ENCODE measurements around the gene DCBLD1.

DCBLD1 gene

DNA sequence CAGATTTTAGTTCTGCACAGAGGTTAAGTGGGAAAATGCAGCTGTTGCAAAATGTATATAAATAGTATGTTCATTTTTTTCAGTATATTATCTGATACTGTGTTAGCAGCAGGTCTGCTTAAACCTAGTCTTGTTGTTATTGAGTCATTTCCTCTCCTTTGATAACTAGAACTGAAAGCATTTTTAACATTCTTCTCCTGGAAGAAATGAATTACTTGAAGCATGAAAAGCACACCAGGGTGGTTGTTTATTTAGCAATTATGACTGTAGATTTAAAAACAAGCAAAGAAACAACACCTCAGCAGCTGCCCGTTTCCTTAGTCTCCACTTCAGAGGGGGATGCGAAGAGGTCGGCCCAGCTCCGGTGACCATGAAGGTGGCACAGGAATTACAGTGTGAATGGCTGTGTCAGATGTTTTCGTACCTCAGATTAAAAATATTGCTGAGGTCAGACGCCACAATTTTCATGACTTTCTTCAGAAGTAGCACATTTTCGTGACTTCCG, 66.4 kb downstream of the DCBLD1 start:
- ChIA-PET POLR2A (interaction anchor here (1.3 kb wide), 2 partner anchors 12 to 53 kb away, joined by 4 to 5 read pairs; partner anchors contain the start of gene GOPC), CTCF (interaction anchor here (0.6 to 4.1 kb wide), 8 partner anchors 11 to 144 kb away, joined by 3 to 45 read pairs (median 3); no protein-coding TSS in a partner anchor)
- Histone ChIP-seq H3K4me3 (ENCODE audit: low read depth, low read length) (no peak overlapping the region), H3K36me3 (ENCODE audit: control insufficient read depth in 2 of 2, insufficient read depth in 1 of 2, low read length in 2 of 2) (peaks cover 0 to 45% of the 10 kb centered on the region in 2 experiments; a peak in 1 of 3 replicates), H3K4me1 (ENCODE audit: control insufficient read depth, insufficient read depth, low read length) (peaks cover 4% of the 10 kb centered on the region; the same call in 1 of the 2 replicates), H3K27ac (ENCODE audit: extremely low read depth, low read depth, low read length) (no peak overlapping the region), H3K9me3 (ENCODE audit: control insufficient read depth, insufficient read depth, low read depth, low read length) (no peaks in the 10 kb centered on the region)
- TF ChIP-seq ZNF350 (tag by site-specific recombination; IDR thresholded peaks at IDR 0.05) (no peak), MZF1 (tag by site-specific recombination; IDR thresholded peaks at IDR 0.05; ENCODE audit: borderline replicate concordance) (no peak), ZNF24 (tag by site-specific recombination; IDR thresholded peaks at IDR 0.05) (peak; percentile 83), BCL11B (tag by site-specific recombination; IDR thresholded peaks at IDR 0.05; ENCODE audit: low read depth) (no peak), YY2 (tag by site-specific recombination; IDR thresholded peaks at IDR 0.05) (no peak), ZNF561 (tag by site-specific recombination; IDR thresholded peaks at IDR 0.05; ENCODE audit: borderline replicate concordance) (no peak), ZNF558 (tag by site-specific recombination; IDR thresholded peaks at IDR 0.05) (no peak), GLIS1 (tag by site-specific recombination; IDR thresholded peaks at IDR 0.05) (peak; percentile 9; the same call in 1 of the 2 replicates), TCF7L2 (IDR thresholded peaks at IDR 0.05; ENCODE audit: borderline replicate concordance, low read depth, low read length) (peak; percentile 34; the same call in 1 of the 2 replicates), ZNF529 (tag by site-specific recombination; IDR thresholded peaks at IDR 0.05; ENCODE audit: insufficient replicate concordance) (no peak), OSR2 (tag by site-specific recombination; IDR thresholded peaks at IDR 0.05) (peak; percentile 27; the same call in 1 of the 2 replicates), ZNF629 (tag by site-specific recombination; IDR thresholded peaks at IDR 0.05) (no peak), ZNF707 (tag by site-specific recombination; IDR thresholded peaks at IDR 0.05) (no peak), ZNF302 (tag by site-specific recombination; IDR thresholded peaks at IDR 0.05; ENCODE audit: low read depth) (no peak), ZNF521 (tag by site-specific recombination; IDR thresholded peaks at IDR 0.05) (no peak), ZNF596 (tag by site-specific recombination; IDR thresholded peaks at IDR 0.05) (no peak), ZFHX2 (tag by site-specific recombination; conservative IDR thresholded peaks at IDR 0.05) (no peak)
- TF ChIP-seq, protein P1, sequence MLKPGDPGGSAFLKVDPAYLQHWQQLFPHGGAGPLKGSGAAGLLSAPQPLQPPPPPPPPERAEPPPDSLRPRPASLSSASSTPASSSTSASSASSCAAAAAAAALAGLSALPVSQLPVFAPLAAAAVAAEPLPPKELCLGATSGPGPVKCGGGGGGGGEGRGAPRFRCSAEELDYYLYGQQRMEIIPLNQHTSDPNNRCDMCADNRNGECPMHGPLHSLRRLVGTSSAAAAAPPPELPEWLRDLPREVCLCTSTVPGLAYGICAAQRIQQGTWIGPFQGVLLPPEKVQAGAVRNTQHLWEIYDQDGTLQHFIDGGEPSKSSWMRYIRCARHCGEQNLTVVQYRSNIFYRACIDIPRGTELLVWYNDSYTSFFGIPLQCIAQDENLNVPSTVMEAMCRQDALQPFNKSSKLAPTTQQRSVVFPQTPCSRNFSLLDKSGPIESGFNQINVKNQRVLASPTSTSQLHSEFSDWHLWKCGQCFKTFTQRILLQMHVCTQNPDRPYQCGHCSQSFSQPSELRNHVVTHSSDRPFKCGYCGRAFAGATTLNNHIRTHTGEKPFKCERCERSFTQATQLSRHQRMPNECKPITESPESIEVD (tag by site-specific recombination; IDR thresholded peaks at IDR 0.05), result peak; percentile 78
- TF ChIP-seq, protein P2, sequence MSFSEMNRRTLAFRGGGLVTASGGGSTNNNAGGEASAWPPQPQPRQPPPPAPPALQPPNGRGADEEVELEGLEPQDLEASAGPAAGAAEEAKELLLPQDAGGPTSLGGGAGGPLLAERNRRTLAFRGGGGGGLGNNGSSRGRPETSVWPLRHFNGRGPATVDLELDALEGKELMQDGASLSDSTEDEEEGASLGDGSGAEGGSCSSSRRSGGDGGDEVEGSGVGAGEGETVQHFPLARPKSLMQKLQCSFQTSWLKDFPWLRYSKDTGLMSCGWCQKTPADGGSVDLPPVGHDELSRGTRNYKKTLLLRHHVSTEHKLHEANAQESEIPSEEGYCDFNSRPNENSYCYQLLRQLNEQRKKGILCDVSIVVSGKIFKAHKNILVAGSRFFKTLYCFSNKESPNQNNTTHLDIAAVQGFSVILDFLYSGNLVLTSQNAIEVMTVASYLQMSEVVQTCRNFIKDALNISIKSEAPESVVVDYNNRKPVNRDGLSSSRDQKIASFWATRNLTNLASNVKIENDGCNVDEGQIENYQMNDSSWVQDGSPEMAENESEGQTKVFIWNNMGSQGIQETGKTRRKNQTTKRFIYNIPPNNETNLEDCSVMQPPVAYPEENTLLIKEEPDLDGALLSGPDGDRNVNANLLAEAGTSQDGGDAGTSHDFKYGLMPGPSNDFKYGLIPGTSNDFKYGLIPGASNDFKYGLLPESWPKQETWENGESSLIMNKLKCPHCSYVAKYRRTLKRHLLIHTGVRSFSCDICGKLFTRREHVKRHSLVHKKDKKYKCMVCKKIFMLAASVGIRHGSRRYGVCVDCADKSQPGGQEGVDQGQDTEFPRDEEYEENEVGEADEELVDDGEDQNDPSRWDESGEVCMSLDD (tag by site-specific recombination; IDR thresholded peaks at IDR 0.05), result no peak
- TF ChIP-seq, protein P3, sequence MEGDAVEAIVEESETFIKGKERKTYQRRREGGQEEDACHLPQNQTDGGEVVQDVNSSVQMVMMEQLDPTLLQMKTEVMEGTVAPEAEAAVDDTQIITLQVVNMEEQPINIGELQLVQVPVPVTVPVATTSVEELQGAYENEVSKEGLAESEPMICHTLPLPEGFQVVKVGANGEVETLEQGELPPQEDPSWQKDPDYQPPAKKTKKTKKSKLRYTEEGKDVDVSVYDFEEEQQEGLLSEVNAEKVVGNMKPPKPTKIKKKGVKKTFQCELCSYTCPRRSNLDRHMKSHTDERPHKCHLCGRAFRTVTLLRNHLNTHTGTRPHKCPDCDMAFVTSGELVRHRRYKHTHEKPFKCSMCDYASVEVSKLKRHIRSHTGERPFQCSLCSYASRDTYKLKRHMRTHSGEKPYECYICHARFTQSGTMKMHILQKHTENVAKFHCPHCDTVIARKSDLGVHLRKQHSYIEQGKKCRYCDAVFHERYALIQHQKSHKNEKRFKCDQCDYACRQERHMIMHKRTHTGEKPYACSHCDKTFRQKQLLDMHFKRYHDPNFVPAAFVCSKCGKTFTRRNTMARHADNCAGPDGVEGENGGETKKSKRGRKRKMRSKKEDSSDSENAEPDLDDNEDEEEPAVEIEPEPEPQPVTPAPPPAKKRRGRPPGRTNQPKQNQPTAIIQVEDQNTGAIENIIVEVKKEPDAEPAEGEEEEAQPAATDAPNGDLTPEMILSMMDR (tag by site-specific recombination; IDR thresholded peaks at IDR 0.05), result no peak
- TF ChIP-seq, protein P4, sequence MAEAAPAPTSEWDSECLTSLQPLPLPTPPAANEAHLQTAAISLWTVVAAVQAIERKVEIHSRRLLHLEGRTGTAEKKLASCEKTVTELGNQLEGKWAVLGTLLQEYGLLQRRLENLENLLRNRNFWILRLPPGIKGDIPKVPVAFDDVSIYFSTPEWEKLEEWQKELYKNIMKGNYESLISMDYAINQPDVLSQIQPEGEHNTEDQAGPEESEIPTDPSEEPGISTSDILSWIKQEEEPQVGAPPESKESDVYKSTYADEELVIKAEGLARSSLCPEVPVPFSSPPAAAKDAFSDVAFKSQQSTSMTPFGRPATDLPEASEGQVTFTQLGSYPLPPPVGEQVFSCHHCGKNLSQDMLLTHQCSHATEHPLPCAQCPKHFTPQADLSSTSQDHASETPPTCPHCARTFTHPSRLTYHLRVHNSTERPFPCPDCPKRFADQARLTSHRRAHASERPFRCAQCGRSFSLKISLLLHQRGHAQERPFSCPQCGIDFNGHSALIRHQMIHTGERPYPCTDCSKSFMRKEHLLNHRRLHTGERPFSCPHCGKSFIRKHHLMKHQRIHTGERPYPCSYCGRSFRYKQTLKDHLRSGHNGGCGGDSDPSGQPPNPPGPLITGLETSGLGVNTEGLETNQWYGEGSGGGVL (tag by site-specific recombination; IDR thresholded peaks at IDR 0.05), result no peak
- TF ChIP-seq, protein P5, sequence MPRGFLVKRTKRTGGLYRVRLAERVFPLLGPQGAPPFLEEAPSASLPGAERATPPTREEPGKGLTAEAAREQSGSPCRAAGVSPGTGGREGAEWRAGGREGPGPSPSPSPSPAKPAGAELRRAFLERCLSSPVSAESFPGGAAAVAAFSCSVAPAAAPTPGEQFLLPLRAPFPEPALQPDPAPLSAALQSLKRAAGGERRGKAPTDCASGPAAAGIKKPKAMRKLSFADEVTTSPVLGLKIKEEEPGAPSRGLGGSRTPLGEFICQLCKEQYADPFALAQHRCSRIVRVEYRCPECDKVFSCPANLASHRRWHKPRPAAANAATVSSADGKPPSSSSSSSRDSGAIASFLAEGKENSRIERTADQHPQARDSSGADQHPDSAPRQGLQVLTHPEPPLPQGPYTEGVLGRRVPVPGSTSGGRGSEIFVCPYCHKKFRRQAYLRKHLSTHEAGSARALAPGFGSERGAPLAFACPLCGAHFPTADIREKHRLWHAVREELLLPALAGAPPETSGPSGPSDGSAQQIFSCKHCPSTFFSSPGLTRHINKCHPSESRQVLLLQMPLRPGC (tag by site-specific recombination; IDR thresholded peaks at IDR 0.05), result no peak
- TF ChIP-seq, protein P6, sequence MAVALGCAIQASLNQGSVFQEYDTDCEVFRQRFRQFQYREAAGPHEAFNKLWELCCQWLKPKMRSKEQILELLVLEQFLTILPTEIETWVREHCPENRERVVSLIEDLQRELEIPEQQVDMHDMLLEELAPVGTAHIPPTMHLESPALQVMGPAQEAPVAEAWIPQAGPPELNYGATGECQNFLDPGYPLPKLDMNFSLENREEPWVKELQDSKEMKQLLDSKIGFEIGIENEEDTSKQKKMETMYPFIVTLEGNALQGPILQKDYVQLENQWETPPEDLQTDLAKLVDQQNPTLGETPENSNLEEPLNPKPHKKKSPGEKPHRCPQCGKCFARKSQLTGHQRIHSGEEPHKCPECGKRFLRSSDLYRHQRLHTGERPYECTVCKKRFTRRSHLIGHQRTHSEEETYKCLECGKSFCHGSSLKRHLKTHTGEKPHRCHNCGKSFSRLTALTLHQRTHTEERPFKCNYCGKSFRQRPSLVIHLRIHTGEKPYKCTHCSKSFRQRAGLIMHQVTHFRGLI (tag by site-specific recombination; IDR thresholded peaks at IDR 0.05), result no peak
- TF ChIP-seq, protein P7, sequence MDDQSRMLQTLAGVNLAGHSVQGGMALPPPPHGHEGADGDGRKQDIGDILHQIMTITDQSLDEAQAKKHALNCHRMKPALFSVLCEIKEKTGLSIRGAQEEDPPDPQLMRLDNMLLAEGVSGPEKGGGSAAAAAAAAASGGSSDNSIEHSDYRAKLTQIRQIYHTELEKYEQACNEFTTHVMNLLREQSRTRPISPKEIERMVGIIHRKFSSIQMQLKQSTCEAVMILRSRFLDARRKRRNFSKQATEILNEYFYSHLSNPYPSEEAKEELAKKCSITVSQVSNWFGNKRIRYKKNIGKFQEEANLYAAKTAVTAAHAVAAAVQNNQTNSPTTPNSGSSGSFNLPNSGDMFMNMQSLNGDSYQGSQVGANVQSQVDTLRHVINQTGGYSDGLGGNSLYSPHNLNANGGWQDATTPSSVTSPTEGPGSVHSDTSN (CRISPR knock-in tag; IDR thresholded peaks at IDR 0.05), result no peak
